Activated CD4-positive, alpha-beta T cell treated with anti-CD3 and anti-CD28 coated beads for 1 hour (primary cell): ENCODE results near the gene NFAM1.

Experiments used
- DNase-seq: peaks from one replicate; pipeline ENCODE4 v3.0.0-alpha.2; 2020

NFAM1 gene

DNA sequence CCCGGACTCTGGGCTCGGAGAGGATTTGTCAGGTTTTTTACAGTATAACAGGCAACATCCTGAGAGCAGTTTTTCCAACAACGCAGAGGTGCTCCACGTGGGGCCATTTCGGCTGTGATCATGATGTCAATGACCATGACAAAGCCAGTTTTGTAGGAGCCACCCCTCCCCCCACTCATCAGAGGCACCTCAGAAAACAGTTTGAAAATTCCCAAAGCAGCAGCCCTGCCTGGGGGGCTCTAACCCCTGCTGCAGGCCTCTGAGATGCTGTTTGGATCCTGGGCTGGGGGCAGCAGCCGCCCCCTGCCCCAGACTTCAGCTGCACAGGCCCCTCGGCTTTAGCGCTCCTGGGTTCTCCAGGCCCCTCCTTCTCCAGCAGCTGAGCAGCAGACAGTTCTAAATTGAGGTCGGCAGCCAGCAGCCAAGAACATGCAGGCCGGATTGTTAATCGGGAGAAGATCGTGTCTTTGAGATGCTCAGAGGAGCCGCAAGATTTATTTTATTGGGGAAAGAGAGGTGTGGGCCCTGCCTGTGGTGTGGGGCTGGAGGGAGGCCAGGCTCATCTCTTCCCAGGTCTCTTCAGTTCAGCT lies 19.4 kb downstream of the NFAM1 start:
- no peak for DNase-seq

DNA sequence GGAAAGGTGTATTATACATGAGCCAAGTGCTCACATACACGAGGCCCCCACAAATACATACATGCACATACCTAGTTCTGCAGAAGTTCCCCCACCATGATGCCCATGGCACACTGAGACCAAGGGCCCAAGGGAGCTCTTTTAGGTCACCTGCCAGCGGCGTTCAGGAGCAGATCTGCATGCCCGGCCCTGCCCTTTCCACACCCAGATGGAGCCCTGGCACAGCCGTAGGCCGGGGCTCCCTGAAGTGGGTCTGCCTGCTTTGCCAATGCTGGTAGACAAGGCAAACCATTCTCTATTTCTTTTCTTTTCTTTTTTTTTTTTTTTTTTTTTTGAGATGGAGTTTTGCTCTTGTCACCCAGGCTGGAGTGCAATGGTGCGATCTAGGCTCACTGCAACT lies 21.5 kb downstream of the NFAM1 start:
- DNase-seq: no peak

- no peak for DNase-seq
These were observed 23.2 kb downstream of the NFAM1 start for GRCh38 chr22:42408810-42409529.

DNA sequence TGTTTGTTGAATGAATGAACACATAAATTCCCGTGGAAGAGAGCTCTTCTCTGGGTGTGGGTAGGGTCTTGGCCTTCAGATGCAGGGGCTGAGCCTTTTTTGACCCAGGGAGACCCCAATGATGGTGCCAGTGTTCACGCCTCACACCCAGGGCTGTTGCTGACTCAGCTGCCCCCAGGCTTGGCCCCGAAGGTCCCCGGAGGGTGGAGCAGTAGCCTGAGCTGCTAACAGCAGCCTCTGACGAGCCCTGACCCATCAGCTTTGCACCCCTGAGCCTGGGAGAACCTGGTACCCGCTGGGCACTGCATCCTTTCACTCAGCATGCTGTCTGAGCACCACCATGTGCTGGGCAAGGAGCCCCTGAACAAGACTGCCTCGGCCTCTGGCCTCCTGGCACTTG lies 23.9 kb downstream of the NFAM1 start:
- DNase-seq: no peak

- DNase-seq: no peak
These were observed 27.9 kb downstream of the NFAM1 start for GRCh38 chr22:42404266-42404665.

DNA sequence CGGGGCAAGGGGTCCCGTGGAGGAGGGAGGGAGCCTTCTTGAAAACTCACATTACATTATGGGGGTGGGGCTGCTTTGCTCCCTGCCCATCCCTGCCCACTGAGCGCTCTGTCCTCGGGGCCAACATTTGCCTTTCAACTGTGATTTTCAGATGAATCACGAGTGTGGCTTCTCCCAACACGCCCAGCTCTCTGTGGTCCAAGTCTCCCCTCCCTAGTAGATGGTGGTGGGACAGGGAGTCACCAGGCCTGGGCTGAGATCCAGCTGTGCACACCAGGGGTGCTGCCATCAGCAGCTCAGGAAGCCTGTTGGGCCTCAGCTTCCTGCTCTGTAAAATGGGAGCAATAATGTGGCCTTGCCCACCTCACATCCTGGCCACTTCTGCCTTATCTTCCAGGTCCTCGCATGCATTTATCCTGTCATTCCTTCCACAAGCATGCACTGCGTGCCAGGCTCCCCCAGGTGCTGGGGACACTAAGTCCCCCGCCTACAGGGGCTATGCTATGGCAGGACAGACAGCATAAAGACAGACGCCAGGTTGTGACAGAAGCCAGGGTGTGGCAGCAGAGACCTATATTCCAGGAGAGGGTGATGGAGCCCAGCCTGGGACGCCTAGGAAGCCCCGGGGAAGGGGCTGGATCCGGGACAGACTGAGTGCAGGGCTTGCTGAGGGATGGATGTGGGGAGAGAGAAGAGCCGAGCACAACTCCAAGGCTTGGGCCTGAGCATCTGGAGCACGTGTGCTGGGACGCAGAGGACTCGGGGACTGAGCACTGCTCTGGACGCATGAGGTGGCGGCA lies 30.5 kb downstream of the NFAM1 start:
- no peak for DNase-seq

GRCh38 chr22:42400811-42401534 lies 31.2 kb downstream of the NFAM1 start:
- DNase-seq: no peak

DNA sequence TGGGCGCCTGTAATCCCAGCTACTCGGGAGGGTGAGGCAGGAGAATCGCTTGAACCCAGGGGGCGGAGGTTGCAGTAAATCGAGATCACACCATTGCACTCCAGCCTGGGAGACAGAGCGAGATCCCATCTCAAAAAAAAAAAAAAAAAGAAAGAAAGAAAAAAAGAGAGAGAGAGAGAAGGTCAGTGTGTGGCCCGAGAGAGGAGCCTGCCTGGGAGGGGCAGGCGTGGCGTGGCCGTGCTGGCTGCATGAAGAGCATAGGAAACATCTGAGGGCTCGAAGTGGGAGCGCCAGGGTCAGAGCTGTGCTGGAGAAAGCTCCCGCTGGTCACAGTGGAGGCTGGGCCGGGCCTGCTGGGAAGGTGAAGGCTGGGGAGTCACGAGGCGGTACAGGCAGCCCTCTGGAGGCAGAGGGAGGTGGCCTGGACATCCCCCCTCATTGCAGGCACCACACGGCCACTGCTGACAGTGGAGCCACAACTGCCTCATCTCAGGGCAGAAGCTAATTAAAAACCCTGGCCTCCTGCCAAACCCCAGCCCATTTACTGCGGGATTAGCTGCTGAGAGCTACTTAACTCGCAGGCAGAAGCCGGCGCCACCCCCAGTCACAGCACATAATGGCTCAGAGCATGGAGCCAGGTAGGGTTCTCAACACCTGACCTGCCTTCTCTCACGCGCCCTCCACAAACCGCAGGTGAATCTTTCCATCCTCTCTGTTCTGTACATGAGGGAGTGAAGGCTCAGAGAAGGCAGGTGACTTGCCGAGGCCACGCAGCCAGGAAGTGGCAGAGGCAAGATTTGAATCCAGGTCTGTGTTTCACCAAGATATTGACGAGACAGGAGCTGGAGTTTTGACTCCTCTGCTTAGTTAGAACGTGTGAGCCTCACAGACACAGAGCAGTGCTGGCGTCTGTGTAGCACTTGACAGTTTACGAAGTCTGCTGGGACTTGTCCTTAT lies 32.6 kb downstream of the NFAM1 start:
- DNase-seq: no peak

GRCh38 chr22:42397332-42398249 lies 34.6 kb downstream of the NFAM1 start:
- DNase-seq: no peak

DNA sequence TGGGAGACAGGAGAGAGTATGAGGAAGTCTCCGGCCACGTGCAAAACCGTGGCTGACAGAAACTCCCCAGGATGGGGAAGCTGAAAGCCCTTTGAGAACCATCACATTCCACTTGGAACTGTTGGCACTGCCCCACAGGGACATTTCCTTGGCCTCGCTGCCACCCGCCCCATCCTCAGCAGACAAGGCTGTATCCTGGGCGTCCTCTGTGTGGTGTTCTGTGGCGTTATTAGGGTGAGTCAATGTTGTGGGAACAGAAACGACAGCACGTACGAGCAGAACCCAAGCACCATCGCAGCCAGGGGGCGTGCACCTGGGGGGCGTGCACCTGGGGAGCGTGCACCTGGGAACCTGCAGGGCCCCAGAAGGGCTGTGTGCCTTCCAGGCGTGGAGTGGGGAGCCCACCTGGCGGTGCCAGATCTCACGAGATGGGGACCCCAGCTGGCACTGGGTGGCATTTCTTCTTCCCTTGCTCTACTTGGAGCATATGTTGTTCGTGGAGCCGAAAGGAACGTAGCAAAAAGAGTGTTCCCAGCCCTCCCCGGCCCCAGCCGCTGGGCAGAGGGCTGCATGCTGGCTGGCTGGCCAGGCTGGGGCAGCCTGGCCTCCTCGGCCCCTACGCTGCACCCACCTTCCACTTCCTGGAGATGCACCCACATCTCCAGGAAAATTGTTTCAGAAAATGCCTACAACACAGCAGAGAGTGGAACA lies 35.4 kb downstream of the NFAM1 start:
- DNase-seq: no peak

GRCh38 chr22:42389143-42389542 lies 43.1 kb downstream of the NFAM1 start:
- no peak for DNase-seq

- DNase-seq: no peak
These were observed 43.9 kb downstream of the NFAM1 start for GRCh38 chr22:42388130-42388797.

GRCh38 chr22:42387631-42388030 lies 44.6 kb downstream of the NFAM1 start:
- DNase-seq: no peak

- no peak for DNase-seq
These were observed 46.5 kb downstream of the NFAM1 start for GRCh38 chr22:42385696-42386095.

DNA sequence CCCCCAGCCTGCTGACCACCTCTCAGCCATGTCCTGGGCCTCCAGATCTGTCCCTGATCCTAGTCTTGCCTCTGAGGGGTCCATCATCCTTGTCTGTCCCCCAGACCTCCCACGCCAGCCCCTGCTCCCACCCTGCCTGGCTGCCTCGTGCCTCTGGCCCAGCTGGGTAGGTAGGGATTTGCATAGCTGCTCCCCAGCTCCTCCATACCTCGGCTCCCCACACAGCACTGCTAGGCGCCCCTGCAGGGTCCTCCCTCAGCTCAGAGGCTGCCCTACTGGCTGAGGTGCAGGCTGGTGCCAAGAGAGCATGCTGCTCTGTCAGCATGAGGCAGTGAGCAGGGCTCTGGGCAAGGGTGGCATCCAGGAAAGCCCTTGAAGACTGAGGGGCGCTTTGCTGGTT lies 47.7 kb downstream of the NFAM1 start:
- DNase-seq: no peak

- DNase-seq: no peak
These were observed 48.3 kb downstream of the NFAM1 start for GRCh38 chr22:42383851-42384417.

DNA sequence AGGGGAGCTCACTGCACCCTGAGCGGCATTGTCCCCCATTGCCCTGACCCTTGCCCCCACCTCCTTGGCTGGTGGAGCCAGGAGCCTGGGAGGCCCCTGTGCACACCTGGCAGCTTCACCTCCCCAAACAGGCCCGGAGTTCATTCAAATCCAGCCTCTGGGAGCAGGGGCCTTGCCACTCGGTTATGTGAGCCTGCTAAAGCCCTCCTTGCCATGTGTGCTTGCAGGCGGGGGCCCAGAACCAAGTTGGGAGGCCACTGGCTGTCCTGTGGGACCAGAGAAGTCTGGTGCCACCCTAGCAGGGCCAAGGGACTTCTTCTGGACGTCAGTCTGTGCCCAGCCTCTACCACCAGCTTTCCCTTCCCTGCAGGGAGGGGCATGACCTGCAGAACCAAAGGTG lies 48.9 kb downstream of the NFAM1 start:
- DNase-seq: no peak

DNA sequence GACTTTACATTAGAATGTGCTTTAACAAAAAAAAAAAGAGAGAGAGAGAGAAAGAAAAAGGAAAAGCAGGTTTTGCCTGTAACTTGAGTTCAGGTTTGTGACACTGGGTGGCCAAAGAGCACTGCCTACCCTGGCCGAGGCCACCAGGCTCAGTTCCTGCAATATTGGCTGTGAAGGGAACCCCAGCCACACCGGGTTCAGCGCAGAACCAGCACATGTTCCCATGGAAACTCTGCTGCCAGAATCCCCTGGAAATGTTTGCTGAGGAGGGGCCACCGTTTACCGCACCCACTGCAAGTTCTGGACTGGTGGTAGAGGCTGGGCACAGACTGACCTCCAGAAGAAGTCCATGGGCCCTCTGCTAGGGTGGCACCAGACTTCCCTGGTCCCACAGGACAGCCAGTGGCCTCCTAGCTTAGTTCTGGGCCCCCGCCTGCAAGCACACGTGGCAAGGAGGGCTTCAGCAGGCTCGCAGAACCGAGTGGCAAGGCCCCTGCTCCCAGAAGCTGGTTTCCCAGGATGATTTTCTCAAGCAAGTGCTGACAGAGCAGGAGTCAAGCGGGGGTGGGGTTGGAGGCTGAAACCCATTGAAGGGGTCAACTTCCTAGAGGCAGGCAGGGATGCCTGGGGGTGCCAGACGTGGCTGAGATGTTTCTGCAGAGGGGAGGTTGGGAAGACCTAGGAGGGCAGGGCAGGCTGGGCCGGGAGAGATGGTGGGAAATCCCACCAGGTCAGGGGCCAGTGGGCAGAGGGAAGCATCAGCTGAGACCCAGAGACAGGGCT lies 51.2 kb downstream of the NFAM1 start:
- no peak for DNase-seq
